ENCODE measurements around the gene CCBE1.

The CCBE1 gene

GRCh38 chr18:59646228-59646962 lies 50.8 kb downstream of the CCBE1 start:
- TF ChIP-seq TEAD4 (IDR thresholded peaks at IDR 0.05) = no peak
- TF ChIP-seq USF1 (IDR thresholded peaks at IDR 0.05) = no peak
- TF ChIP-seq MAX (IDR thresholded peaks at IDR 0.05) = no peak
- no peak for TF ChIP-seq RAD21 (IDR thresholded peaks at IDR 0.05; ENCODE audit: low read depth)
- TF ChIP-seq REST (IDR thresholded peaks at IDR 0.05; ENCODE audit: low read depth) = no peak
- TF ChIP-seq CEBPB (IDR thresholded peaks at IDR 0.05) = no peak
- TF ChIP-seq NFIC (IDR thresholded peaks at IDR 0.05) = no peak
- TF ChIP-seq YY1 (IDR thresholded peaks at IDR 0.05; ENCODE audit: low read depth) = no peak
- no peak for TF ChIP-seq TAF1 (IDR thresholded peaks at IDR 0.05; ENCODE audit: low read depth)

- TF ChIP-seq REST (IDR thresholded peaks at IDR 0.05; ENCODE audit: low read depth) (no peak), USF1 (IDR thresholded peaks at IDR 0.05) (no peak), CEBPB (IDR thresholded peaks at IDR 0.05) (no peak), TCF12 (IDR thresholded peaks at IDR 0.05; ENCODE audit: low read depth) (no peak)
Observed at GRCh38 chr18:59643740-59644139, 53.5 kb downstream of the CCBE1 start.

GRCh38 chr18:59640721-59641120 lies 56.5 kb downstream of the CCBE1 start:
- TF ChIP-seq YY1 (IDR thresholded peaks at IDR 0.05; ENCODE audit: low read depth) (no peak), TEAD4 (IDR thresholded peaks at IDR 0.05) (no peak)

- TF ChIP-seq TEAD4 (IDR thresholded peaks at IDR 0.05) = no peak
Observed at GRCh38 chr18:59639821-59640220, 57.4 kb downstream of the CCBE1 start.

GRCh38 chr18:59639136-59639535 lies 58.1 kb downstream of the CCBE1 start:
- TF ChIP-seq FOXM1 (IDR thresholded peaks at IDR 0.05; ENCODE audit: borderline replicate concordance, low read depth) (no peak), REST (IDR thresholded peaks at IDR 0.05; ENCODE audit: low read depth) (no peak), USF1 (IDR thresholded peaks at IDR 0.05) (no peak), EP300 (IDR thresholded peaks at IDR 0.05; ENCODE audit: borderline replicate concordance) (no peak), EGR1 (IDR thresholded peaks at IDR 0.05) (no peak), CREB1 (IDR thresholded peaks at IDR 0.05; ENCODE audit: low read depth) (no peak), TCF12 (IDR thresholded peaks at IDR 0.05; ENCODE audit: low read depth) (no peak), TAF1 (IDR thresholded peaks at IDR 0.05; ENCODE audit: low read depth) (no peak), RAD21 (IDR thresholded peaks at IDR 0.05; ENCODE audit: low read depth) (no peak), YY1 (IDR thresholded peaks at IDR 0.05; ENCODE audit: low read depth) (no peak), MAX (IDR thresholded peaks at IDR 0.05) (no peak), CEBPB (IDR thresholded peaks at IDR 0.05) (no peak), NFIC (IDR thresholded peaks at IDR 0.05) (no peak), TEAD4 (IDR thresholded peaks at IDR 0.05) (no peak), ZBTB7A (IDR thresholded peaks at IDR 0.05; ENCODE audit: low read depth) (no peak)

Measured in Ishikawa (cell line).